ENCODE data around the gene OSBPL7. TPM values are rescaled to one million over a fixed set of nuclear protein-coding genes. Genes with fewer than 3 reads are reported as not detected.

Gene OSBPL7
- total and polyA plus RNA-seq, 2 of the 8 experiments (the other 6 are each of a cell fraction or from before 2014, with no cell fraction given) = 7.2 to 8.9 TPM

DNA sequence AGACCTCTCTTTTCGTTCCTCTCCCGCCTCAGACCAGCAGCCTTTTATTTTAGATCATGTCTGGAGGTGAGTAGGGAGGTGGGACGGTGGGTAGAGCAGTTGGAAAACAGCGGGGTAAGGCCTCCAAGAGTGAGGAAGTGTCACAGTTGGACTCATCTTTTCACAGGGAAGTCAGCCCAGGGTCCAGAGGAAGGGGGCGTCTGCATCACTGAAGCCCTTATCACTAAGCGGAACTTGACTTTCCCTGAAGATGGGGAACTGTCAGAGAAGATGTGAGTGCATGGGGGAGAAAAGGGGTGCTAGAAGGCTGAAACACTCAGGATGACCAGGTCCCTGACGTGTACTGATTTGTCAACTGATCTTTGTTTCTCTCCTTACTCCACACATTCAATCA, 10.3 kb upstream of the OSBPL7 start (continued):
- no peak for TF ChIP-seq POLR2AphosphoS5 (IDR thresholded peaks at IDR 0.05; ENCODE audit: low read depth, low read length)
- TF ChIP-seq, protein P1, sequence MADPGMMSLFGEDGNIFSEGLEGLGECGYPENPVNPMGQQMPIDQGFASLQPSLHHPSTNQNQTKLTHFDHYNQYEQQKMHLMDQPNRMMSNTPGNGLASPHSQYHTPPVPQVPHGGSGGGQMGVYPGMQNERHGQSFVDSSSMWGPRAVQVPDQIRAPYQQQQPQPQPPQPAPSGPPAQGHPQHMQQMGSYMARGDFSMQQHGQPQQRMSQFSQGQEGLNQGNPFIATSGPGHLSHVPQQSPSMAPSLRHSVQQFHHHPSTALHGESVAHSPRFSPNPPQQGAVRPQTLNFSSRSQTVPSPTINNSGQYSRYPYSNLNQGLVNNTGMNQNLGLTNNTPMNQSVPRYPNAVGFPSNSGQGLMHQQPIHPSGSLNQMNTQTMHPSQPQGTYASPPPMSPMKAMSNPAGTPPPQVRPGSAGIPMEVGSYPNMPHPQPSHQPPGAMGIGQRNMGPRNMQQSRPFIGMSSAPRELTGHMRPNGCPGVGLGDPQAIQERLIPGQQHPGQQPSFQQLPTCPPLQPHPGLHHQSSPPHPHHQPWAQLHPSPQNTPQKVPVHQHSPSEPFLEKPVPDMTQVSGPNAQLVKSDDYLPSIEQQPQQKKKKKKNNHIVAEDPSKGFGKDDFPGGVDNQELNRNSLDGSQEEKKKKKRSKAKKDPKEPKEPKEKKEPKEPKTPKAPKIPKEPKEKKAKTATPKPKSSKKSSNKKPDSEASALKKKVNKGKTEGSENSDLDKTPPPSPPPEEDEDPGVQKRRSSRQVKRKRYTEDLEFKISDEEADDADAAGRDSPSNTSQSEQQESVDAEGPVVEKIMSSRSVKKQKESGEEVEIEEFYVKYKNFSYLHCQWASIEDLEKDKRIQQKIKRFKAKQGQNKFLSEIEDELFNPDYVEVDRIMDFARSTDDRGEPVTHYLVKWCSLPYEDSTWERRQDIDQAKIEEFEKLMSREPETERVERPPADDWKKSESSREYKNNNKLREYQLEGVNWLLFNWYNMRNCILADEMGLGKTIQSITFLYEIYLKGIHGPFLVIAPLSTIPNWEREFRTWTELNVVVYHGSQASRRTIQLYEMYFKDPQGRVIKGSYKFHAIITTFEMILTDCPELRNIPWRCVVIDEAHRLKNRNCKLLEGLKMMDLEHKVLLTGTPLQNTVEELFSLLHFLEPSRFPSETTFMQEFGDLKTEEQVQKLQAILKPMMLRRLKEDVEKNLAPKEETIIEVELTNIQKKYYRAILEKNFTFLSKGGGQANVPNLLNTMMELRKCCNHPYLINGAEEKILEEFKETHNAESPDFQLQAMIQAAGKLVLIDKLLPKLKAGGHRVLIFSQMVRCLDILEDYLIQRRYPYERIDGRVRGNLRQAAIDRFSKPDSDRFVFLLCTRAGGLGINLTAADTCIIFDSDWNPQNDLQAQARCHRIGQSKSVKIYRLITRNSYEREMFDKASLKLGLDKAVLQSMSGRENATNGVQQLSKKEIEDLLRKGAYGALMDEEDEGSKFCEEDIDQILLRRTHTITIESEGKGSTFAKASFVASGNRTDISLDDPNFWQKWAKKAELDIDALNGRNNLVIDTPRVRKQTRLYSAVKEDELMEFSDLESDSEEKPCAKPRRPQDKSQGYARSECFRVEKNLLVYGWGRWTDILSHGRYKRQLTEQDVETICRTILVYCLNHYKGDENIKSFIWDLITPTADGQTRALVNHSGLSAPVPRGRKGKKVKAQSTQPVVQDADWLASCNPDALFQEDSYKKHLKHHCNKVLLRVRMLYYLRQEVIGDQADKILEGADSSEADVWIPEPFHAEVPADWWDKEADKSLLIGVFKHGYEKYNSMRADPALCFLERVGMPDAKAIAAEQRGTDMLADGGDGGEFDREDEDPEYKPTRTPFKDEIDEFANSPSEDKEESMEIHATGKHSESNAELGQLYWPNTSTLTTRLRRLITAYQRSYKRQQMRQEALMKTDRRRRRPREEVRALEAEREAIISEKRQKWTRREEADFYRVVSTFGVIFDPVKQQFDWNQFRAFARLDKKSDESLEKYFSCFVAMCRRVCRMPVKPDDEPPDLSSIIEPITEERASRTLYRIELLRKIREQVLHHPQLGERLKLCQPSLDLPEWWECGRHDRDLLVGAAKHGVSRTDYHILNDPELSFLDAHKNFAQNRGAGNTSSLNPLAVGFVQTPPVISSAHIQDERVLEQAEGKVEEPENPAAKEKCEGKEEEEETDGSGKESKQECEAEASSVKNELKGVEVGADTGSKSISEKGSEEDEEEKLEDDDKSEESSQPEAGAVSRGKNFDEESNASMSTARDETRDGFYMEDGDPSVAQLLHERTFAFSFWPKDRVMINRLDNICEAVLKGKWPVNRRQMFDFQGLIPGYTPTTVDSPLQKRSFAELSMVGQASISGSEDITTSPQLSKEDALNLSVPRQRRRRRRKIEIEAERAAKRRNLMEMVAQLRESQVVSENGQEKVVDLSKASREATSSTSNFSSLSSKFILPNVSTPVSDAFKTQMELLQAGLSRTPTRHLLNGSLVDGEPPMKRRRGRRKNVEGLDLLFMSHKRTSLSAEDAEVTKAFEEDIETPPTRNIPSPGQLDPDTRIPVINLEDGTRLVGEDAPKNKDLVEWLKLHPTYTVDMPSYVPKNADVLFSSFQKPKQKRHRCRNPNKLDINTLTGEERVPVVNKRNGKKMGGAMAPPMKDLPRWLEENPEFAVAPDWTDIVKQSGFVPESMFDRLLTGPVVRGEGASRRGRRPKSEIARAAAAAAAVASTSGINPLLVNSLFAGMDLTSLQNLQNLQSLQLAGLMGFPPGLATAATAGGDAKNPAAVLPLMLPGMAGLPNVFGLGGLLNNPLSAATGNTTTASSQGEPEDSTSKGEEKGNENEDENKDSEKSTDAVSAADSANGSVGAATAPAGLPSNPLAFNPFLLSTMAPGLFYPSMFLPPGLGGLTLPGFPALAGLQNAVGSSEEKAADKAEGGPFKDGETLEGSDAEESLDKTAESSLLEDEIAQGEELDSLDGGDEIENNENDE (IDR thresholded peaks at IDR 0.05; ENCODE audit: insufficient replicate concordance, low read length) = no peak
- TF ChIP-seq HDAC2 (IDR thresholded peaks at IDR 0.05; ENCODE audit: borderline replicate concordance in 1 of 2, low read depth in 2 of 2, low read length in 2 of 2) = no peak
- TF ChIP-seq YY1 (IDR thresholded peaks at IDR 0.05; ENCODE audit: low read depth, low read length) = no peak
- TF ChIP-seq EP300 (IDR thresholded peaks at IDR 0.05; ENCODE audit: borderline replicate concordance in 1 of 2, low read depth in 2 of 2, low read length in 2 of 2) = no peak
- TF ChIP-seq HDAC6 (IDR thresholded peaks at IDR 0.05; ENCODE audit: low read depth, low read length) = no peak
- TF ChIP-seq CEBPB (IDR thresholded peaks at IDR 0.05; ENCODE audit: low read depth, low read length) = no peak
- no peak for TF ChIP-seq BRCA1 (IDR thresholded peaks at IDR 0.05; ENCODE audit: low read depth, low read length)
